Stimulated activated CD4-positive, alpha-beta T cell treated with anti-CD3 and anti-CD28 coated beads, Interleukin-4, amount 100 ng/mL, for 4 hours (primary cell): ENCODE data around the gene FAM163A.
"Not testable (repeated sequence)": the region's sequence is repeated elsewhere in the genome, so short reads cannot be mapped to it uniquely, and the experiment has no call there.

ENCODE experiments used
- DNase-seq, 2 experiments: peaks; one replicate each; pipeline ENCODE4 v3.0.0-alpha.2; 2020

Gene FAM163A

DNA sequence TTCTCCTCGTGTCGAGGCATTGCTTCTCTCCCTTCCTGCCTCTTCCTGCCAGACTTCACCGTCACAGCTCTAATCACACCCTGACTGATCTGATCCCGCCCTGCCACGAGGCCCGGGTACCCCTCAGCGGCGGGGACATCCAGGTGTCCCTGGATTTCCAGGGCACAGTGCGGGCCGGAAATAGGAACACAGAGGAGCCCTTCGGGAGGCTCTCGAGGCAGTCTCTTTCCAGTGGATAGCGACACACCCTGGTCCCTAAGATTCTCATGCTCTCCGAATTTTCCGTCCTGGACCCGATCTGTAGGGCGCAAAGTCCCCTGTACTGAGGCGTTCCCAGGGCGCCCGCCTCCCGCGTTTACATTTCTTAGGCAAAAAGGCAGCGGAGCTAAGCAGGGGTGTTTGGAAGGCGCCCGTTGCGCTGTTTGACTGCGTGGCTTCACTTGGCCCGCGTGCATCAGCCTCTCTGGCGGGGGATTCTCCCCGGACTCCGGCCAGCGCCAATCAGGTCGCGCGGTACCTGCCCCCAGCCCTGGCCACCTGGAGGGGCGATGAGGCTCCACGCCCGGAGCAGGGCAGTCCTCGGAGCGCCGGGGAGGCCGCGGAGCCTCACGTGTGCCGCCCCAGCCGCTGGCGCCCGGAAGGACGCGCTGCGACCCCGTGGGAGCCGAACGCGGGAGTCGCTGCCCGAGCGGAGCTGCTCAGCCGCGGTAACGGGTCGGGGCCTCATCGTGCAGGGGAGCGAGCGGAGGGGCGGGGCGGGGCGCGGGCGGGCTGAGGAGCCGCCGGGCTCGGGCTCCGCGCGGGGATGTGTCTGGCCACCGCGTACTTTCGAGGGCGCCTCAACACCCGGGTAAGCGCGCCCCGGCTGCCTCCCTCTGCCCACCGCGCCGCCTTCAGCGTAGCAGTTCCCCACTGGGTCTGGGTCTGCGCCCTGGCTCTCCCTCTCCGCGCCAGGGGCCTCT is at the start of gene FAM163A:
TSS of gene FAM163A (plus strand) at position 575 of the 962 bp plus-strand sequence. CDS start 69,807 bp downstream, outside the sequence.
- DNase-seq = no peak

DNA sequence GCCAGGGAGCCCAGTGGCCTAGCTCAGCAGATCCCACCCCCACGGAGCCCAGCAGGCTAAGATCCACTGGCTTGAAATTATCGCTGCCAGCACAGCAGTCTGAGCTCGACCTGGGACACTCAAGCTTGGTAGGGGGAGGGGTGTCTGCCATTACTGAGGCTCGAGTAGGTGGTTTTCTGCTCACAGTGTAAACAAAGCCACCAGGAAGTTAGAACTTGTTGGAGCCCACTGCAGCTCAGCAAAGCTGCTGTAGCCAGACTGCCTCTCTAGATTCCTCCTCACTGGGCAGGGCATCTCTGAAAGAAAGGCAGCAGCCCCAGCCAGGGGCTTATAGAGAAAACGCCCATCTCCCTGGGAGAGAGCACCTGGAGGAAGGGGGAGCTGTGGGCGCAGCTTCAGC is 48.6 kb upstream of the FAM163A start:
- not testable (repeated sequence) for DNase-seq

DNA sequence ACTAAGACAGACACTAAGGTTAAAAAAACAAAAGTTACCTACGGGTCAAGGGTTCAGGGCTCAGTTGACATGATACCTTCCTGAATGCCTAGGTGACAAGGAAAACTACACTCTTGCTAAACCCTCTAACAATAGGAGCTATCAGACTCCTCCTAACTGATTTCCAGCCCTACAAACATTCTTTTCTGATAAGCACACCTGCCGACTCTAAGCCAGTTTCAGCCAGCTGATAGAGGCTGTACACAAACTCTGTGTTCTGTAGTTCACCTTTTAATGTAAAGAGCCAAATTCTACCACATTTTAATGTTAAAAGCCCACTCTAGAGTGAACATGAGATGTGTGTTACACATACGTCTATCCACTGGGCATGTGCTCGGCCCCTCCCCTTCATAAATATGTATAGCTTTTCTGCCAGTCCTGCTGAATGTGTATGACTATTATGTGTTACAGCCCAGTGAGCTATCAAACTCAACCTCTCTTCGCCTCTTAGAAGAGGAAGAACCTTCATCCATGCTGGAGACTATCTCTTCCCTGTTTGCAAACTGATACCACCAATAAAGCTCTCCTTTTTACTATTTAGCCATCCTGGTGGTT is 40.0 kb upstream of the FAM163A start:
- no peak for DNase-seq

DNA sequence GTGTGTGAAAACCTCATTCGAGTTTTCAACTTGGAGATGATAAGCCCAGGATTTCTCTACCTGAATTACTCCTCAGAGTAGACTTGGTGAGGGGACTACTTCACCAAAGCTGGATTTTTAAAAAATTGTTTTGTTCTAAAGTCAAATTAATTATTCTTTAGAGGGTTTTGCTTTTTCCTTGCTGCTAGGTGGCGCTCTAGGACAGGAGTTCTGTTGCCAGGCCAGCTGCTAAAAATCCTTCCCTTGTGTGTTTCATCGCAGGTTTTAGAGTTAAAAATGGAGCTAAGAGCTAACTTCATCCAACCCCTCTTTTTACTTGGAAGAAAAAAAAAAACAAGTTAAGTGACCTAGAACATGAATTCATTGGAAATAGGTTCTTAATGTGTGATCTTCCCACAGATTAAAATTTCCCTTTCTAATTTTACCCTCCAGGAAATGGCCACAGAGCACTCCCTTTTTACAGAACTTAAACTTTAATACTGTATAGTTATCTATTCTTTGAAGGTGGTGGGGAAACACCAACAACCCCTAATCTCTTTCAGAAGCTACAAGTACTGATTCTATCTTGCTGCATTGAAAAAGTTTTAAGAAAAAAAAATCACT is 36.7 kb upstream of the FAM163A start:
- DNase-seq = peak; percentile 33 to 44

DNA sequence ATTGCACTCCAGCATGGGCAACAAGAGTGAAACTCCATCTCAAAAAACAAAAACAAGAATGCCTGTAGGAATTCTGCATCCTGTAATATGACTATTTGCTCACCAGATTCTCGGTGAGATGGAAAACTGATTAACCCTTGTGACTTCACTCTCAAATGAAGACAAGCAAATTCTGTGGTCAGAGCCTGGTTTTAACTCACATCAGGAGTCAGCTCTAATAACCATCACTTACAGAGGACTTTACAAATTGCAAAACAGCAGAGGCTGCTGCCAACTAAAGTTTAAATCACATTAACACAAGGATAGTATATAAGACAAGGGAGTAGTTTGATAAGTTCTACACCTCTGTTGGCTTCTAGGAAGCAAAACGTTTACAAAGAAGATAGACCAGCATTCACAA is 35.7 kb upstream of the FAM163A start:
- DNase-seq = no peak

DNA sequence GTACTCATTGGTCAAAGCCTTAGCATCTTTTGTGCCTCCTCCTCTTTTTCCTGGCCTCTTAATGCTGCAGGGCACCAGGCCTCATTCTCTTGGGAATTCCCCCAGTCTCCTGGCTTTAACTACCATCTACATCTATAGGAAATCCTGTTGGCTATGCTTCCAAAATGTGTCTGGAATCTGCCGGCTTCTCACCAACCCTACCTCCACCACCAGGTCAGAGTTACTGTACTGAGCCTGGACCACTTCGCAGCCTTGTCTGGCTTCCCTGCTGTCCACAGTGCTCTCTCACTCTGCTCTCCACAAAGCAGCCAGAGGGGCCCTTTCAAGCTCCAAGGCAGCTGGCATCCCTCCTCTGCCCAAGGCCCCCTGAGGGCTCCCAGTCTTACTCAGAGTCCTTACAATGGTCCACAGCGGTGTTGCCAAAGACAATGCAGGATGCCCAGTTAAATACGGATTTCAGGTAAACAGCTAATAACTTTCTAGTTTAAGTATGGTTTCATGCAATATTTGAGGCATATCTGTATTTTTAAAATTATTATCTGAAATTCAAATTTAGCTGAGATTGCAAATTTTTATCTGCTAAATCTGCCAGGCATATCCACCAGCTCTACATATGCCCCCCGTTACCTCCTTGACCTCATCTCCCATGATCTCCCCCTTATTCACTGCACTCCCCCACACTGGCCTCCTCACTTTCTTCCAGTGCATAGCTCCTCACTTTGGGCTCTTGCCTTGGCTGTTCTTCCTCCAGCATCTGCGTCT is 34.5 kb upstream of the FAM163A start:
- DNase-seq = no peak

DNA sequence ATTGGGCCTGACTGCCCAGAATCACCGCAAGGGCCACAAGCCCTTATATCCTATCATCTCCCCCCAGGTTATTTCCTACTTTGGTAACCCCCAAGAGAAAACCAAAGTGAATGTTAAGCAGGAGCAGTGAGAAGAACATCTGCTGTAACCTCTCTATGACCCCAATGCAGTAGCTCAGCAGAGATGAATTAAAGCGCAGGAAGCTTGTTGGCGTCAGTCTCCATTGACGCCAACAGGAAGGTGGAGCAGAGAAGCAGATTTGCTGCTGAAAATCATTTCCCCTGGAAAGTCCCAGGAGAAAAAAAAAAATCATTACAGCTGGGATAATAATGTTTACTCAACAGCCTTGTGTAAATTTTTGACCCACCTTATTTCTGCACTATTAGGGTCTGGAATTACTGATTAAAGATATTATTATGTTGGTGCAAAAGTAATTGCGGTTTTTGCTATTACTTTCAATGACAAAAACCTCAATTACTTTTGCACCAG is 33.2 kb upstream of the FAM163A start:
- peak in 1 of 2 experiments; percentile 12 for DNase-seq

DNA sequence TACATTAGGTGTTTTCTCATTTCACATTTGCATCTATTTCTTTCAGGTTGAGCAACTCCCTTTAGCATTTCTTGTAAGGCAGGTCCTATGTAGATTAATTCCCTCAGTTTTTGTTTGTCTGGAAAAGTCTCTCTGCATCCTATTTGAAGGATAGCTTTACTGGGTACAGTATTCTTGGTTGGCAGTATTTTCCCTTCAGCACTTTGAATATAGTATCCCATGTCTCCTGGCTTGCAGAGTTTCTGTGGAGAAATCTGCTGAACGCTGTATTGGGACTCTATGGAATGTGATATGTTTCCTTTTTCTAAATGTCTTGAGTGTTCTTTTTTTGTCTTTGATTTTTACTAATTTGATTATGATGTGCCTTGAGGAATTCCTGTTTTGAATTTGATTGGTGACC is 28.9 kb upstream of the FAM163A start:
- no peak for DNase-seq

DNA sequence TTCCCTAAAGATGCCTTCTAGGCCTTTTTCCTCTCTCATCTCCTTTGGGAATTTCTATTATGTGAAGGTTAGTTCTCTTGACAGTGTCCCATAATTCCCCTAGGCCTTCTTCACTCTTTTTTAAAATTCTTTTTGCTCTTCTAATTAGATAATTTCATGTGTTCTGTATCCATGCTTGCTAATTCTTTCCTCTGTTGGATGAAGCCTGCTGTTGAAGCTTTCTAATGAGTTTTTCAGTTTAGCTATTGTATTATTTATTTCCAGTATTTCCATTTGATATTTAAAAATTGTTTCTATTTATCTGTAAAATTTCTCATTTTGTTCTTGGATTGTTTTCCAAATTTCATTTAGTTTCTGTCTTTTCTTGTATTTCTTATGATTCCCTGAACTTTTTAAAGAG is 28.5 kb upstream of the FAM163A start:
- DNase-seq = no peak

DNA sequence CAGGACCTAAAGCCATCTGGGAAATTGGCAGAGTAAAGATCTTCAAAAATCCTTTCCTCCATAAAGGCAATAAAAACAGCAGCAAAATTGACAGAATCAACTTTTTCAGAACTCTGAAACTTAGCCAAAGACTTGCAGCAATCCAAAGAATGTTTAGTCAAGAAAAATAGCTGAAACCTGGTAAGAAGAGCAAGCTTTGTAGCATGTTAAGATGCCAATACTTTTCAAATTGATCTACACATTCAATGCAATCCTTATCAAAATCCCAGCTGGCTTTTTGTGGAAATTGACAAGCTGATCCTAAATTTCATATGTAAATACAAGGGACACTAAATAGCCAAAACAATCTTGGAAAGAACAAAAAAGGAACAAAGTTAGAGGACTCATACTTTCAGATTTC is 23.8 kb upstream of the FAM163A start:
- no peak for DNase-seq

DNA sequence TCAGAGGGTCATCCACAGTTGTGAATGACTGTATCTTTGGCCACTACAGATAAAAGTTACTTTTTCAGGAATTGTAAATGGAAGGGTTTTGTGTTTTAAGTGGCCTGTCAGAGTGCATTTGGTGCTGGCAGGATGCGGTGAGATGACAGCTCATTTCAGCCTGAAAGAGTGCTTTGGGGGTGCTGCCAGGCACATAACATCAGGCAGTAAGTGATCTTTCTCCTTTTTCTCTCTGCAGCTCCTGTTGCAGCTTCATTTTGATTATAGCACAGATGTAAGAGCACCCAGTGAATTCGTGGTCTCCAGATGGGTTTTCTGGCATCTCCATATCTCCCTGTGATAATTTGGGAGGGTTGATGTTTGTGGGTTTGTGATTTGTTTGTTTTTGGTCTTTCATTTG is 14.8 kb upstream of the FAM163A start:
- no peak for DNase-seq

DNA sequence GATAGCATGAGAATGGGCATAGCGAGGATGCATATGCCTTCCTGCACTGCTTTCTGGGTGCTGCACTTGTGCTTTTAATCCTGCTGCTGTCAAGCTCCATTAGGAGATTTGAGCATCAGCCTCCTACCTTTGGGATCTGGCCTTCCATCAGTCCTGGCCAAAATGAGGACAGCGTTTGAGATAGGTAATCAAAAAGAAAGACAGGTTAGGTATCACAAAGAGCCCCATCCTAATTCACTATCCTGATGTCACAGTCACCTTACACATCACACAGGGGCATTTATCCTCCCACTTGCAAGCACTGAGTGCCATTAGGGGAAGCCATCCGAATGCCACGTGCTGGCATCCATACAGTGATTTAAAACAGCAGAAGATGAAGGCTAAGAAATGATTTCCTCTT is 13.2 kb upstream of the FAM163A start:
- no peak for DNase-seq

DNA sequence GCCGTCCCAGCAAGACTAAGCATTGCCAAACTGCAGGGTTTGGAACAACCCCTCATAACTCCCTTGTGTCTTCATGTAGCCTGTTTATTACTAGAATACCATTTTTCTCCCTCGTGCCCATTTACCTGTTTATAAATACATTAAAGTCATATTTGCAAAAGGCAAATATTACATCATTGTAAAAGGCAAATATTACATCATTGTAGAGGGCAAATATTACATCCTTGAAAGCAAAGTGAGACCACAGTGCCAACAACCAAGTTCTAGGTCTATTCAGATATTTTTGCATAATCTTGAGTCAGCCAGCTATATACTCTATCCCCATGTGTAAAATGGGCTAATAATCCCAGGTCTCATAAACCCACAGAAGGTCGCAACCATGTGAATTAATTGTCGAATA is 11.4 kb upstream of the FAM163A start:
- no peak for DNase-seq

DNA sequence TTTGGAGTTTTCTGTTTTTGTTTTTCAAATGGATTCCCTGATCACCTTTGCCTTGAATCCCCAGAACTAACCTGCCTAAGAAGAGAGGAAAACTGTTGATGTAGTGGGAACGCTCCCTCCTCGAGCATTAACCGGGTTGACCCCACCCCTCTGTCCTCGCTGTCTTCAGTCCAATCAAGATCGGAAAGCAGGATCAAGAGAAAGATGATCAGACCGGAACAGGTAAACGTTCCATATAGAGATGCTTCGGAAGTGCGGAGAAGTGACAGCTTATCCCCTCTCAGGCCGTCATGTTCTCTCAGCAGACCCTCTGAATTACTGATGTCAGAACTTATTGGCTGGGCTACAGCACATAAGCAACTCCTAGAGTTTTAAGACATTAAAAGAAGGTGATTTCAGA is 800 bp upstream of the FAM163A start:
- no peak for DNase-seq

DNA sequence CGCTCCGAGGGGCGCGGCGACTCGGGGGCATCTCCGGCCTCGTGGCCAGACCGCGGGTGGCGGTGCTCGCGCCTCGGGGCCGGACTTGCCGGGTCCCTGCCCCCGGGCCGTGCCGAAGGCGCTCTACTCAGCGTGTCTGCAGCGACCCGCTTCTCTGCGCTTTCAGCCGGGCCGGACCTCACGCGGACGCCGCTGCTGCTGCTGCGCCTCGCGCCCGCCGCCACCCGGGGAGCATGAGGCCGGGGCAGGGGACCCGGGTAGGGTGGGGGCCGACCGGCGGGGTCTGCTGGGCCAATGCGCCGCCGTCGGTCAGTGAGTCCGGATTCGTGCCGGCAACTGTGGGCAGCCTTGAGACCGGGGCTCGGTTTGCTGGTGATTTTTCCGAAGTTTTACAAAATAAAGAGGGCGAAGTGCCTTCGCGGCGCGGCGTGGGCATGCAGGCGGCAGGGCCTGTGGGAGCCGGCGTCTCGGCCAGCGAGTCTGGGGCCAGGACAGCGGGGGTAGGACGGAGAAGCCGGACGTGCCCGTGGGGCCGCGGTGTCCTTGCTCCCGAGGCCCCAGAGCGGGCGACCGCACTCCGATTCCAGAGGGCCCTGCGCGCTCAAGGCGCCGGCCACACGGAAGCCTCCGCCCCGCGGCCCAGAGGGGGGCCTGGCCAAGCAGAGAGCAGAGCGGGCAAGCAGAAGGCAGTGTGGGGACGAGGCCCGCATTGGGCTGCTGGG is 749 bp downstream of the FAM163A start:
- DNase-seq = no peak

DNA sequence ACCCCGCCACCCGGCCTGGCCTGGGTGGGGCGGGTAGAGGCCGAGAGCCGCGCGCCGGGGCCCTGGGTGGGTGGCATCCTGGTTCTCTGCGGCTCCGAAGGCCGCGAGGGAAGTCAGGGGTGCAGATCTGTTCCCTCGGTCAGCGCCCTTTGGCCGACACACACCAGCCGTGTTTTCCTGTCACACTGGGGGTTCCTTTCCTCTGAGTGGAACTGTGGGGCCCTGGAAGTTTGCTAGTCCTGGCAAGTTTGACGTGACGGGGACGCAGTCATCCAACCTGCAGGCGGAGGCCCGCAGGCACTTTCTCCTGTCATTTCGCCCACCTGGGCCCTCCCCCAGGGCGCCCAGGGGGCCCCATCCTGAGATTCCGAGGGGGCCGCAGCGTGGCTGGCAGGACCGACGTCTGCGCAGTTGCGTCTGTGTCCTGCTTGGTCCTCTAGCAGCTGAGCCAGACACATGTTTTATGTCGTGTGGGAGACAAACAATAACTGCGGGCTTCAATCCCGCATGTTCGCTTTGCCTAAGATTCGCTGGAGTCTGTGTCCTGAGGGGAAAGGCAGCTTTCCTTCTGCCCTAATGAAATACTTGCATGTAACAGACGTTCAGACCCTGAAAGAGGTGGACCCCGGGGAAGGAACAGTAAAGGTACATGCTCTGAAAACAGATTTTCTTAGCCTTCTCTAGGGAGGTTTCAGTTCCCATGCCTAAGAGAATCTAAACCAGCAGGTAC is 1.5 kb downstream of the FAM163A start:
- no peak for DNase-seq

DNA sequence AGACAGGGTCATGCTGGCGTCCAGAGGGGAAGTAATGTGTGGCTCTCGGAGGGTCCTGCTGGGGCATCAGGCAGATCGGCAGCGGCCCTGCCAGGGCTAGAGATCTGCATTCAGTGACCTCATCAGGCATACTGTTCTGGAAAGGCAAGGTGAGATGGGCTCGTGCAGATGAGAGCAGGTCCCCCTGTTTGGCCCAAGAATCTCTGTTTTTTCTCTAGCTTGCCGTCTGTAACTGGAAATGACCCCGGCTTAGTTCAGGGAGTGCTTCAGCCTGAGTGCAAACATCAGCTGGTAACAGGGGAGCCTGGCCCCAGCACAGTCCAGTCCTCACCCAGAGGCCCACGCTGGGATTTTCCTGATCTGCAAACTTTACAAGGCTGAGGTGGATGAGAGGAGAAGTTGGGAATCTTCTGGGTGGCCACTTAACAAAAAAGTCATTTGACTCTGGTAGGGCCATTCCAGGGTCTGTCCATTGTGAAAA is 2.1 kb downstream of the FAM163A start:
- no peak for DNase-seq

DNA sequence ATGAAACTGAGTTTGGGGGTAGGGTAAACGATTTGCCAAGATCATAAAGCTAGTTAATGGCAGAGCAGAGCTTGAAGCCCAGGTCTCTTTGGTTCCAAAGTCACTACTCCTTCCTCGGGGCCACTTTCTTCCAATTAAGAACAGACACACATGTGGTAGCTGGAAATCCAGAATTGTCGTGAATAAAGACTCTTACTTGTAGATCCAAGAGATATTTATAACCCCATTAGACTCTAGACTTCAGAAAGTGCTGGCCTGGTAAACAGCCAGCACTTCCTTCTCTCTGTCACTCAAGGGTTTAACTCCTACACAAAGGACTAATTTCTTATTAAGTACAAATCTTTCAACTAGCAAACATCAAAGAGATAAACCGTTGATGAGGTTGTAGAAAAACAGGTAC is 2.7 kb downstream of the FAM163A start:
- no peak for DNase-seq

DNA sequence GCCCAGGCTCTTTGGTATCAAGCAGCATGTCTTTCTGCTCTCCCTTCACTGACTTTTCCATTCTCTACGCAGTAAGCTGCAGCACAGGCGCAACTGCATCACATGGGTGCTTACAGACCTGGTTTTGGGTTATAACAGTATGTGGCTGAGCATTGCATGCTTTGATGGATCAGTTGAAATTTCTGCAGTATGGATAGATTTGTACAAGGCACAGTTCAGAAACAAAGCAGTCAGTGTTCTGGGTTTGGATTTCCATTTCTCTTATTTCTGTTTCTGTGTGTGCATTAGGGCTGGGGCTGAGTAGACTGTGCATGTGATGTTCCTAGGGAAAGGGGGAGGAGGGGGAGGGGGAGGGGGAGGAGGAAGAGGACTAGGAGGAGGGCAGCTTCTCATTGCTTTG is 4.5 kb downstream of the FAM163A start:
- no peak for DNase-seq

DNA sequence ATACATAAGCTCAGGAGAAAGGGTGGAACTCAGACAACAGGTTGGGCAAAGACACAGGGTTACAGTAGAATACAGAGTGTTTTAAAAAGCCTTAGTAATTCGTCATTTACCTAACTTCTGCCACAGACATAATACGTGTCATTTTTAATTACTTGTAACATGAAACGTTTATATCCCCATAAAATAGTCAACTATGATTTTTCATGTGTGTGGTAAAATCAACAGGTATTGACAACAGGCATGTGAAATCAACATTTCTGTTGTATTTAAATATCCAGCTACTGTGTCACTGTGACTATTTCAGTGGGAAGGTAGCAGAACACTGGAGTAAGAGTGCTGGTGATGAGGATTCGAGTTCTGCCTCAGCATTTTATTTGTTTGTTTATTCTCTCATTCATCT is 5.7 kb downstream of the FAM163A start:
- DNase-seq = no peak

DNA sequence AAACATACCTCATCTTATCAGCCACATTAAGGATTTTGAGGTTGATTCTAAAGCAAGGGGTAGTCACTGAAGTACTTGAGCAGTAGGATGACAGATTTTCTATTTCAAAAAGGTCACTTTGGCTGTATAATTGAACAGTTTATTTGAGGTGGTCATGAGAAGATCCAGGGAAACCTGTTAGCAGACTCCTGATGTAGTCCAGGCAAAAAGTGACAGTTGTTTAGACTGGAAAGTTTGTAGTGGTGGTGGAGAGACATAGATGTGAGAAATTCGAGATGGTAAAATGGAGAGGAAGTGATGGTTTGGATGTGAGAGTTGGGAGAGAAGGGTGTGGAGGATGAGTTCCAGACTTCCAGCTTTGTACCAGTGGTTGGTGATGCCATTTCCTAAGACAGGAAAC is 7.5 kb downstream of the FAM163A start:
- no peak for DNase-seq
